Fibroblast of skin of scalp (primary cell): ENCODE measurements around the gene RNGTT.

Experiments used
- DNase-seq: peaks from one replicate; pipeline ENCODE4 v3.0.0-alpha.2; 2013

RNGTT gene

DNA sequence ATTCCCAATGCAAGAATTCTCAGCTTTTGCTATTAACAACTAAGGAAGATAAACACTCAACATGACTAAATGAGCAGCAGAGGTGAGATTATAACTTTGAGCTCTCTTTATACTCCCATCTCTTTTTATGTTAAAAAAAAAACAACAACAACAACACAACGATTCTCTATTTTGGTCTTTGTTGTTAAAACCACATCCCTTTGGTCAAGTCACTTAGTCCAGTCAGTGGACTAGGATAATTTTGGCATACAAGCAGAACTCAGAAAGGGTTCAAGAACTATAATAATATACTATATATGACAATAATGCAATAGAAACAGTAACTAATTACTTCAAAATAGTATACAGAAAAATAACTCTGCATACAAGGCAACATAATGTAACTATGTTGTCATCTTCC, 312.4 kb downstream of the RNGTT start:
- no peak for DNase-seq

DNA sequence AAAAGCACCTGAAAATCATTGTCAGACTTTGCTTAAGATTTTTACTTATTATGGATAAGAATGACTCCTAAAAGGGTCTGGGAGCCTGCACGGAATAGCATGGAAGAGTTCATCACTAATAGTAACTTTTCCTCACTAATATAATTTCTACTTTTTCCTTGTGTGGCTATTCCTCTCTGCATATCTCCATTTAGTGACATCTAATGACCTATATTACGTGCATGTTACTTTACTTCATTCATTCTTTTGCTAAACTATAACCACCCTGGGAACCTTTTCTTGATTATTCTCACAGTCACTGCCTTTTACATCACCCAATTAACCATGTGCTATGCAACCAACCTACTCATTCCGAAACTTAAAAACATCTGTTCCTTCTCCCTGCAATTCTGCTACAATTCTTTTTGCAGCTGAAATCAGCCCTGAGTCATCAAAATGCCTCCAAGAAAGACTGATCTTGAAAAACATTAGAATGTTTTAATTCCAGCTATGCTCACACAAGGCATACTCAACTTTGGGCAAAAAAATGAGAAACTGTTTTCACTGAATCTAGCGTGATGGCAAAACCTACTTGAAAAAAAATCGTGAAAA, 313.3 kb downstream of the RNGTT start:
- peak; percentile 87 for DNase-seq

DNA sequence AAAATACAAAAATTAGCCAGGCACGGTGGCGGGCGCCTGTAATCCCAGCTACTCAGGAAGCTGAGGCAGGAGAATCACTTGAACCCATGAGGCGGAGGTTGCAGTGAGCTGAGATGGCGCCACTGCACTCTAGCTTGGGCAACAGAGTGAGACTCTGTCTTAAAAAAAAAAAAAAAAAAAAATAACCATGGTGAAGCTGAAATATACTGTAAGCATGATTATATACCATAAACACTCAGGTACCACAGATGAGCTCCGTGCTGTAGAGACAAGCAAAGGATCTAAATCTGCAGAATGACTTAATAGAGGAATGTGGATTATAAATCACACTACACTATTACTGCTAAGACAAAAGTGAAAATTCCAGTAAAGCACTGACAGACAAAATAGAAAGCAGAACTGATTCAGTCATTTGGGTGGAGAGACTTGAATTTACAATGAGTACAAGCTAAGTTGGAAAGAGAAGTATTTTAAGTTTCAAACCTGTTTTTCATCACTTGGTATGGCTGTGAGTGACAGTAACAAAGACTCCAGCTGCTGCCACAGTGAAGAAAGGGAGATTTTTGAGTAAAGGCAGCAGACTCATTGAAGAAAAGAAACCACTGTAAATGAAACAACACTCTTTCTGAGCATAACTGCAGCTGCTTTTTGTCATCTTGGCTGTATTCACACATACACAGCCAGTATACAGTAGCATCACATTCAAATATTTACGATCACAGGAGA, 322.1 kb downstream of the RNGTT start:
- DNase-seq: peak; percentile 12

DNA sequence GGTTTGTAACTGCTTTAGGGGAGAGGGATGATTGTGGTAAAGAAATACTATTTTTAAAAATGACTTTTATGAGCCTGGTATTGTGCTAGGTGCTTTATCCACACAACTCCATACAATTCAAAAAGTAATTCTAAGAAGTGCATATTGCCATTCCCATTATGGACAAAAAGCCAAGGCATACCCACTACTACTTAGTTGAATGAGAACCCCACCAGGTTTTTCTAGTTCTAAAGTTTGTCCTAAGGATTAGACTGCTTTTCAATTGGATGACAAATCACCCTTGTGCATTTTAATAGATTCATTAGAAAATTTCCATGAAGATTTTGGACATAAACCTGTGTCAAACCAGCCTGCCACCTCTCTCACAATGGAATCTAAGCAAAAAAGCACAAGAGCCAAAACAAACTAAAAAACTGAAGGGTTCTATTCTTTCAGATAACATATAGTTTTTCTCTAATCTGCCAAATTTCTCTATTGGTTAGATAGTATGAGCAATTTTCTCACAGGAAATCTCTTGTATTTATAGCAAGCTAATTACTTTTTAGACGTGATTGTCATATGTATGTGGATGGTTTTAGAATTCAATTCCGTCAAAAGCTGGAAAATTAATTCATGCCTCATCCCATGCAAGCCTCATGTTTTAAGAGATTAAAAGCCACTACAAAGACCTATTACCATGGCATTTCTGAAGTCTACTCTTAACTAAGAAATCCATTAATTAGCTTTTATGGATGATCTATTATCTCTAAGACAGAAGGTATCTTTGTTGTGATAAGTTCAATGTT, 325.5 kb downstream of the RNGTT start:
- DNase-seq: no peak

DNA sequence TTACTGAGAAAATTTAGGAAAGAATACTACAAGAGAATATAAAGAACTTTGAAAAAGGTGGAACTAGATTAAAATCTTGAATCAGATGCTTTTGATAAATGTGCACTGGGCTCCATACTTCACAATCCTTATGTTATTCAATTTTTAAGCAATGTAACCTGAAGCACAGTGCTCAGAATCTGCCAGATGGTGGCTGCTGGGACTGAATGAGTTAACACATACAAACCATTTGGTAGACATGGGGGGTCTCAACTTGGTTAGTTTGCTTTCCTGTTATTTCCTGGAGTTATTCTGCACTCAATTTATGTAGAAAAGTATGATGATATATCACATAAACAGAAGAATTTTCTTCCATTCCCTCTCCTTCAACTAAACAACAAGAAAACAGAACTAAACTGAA, 326.5 kb downstream of the RNGTT start:
- no peak for DNase-seq

DNA sequence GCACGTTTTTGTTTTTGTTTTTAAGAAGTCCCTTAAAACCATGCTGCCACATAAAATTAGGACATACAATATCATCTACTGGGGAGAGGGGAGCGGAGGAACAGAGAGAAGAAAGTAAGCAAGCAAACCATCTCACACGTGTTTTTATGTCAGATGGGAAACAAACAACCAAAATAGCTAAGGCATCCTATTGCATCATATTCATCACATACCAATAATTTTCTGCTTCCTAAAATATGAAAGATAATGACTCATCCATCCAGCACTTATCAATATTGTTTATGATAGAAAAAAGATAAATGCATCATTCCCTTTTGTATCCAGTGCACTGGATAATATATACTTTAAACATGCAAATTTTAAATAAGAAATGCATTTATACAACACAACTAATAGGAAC, 329.6 kb downstream of the RNGTT start:
- no peak for DNase-seq

DNA sequence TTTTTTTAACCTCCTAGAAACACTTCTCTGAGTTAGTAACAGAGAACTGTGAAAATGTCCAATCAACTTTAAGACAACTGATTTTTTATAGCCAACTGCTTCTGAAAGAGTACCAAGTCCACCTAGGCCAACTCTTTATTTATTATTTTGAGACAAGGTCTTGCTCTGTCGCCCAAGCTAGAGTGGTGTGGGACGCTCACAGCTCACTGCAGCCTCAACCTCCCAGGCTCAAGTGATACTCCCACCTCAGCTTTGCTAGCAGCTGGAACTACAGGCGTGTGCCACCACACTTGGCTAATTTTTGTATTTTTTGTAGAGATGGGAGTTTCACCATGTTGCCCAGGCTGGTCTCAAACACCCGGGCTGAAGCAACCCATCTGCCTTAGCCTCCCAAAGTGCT, 331.6 kb downstream of the RNGTT start:
- DNase-seq: no peak

DNA sequence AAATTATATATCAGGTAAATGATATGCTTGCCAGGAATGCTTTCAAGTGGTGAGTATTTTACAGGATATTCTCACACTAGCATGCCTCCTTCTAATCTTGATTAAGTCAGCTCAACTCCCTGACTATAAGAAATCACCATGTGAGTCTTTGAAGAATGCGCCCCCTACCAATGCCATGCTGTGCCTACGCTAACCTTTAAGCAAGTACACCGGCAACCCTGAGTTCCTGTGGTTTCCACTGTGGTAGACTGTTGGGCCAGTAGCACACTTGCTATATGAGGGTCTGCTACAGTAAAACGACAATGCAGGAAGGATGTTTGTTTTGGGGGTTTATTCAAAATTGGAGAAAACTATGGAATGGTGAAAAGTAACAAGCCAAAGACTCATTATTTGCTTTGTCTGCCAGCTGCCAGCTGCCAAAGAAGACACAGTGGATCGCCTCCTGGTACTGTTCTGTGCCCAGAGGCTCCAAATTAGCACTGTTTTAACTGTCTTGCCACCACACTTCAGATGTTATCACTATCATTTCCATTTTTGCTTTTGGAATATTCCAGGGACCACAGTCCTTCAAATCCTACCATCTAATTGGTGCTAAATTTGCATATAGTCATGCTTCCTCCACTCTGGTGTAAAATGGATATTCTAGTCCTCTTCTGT, 333.5 kb downstream of the RNGTT start:
- DNase-seq: peak; percentile 6

DNA sequence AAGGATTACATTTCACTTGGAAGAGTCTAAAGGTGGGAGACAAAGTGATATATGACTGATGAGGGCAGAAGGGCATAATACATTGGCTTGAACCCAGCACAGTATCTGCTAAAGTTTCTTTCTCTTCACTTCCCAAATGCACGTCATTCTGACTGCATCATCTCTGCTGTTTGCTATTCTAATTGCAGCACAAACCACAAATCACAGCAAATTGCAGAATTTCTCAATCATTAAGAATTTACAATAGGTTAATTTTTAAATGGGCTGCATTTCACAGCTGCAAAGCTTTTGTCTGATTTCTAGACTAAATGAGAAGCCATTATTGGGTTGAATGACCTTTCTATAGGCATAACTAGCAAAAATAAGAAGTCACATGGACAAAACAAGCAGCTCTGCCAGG, 337.0 kb downstream of the RNGTT start:
- DNase-seq: no peak

DNA sequence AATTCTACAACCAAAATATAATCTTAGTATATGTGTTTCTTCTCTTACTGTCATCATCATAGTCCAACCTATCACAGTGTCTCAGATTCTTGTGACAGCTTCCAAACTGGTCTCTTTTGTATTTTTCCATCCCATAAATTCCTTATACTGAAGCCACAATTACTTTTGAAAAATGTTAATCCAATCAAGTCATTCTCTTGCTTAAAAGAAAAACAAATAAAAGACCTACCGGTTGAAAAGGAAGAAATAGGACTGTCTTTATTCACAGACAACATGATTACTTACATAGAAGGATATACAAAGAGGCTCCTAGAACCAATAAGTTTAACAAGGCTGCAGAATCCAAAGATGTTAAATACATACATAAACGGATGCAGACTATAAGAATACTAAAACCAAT, 339.9 kb downstream of the RNGTT start:
- no peak for DNase-seq

DNA sequence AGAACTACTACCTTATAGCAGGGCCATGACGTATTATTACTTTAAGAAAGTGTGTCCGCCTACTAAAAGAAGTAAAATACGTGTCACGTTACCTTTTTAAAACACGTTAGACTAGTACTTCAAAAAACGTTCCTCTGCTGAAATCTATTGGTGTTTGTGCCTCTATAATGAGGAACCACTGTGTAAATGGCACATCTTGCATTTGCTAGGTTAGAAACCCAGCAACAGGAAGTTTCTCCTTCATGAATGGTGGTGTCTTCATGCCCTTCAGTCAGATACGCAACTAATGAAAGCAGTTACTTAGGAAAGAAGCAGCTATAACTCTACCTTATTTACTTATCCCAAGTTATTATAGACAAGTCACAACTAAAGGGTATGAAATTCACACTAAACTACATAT, 343.5 kb downstream of the RNGTT start:
- no peak for DNase-seq

DNA sequence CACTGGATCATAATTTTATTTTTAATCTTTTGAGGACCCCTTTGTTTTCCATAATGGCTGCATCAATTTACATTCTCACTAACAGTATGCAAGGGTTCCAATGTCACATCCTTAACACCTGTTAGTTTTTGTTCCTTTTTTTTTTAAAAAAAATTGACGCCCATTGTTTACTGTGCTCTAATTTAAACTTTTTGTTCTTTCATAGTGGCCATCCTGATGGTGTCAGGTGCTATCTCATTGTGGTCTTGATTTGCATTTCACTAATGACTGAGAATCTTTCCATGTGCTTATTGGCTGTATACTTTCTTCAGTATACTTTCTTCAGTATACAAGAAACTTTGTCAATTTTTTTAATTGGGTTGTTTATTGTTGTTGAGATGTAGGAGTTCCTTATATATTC, 347.0 kb downstream of the RNGTT start:
- no peak for DNase-seq

DNA sequence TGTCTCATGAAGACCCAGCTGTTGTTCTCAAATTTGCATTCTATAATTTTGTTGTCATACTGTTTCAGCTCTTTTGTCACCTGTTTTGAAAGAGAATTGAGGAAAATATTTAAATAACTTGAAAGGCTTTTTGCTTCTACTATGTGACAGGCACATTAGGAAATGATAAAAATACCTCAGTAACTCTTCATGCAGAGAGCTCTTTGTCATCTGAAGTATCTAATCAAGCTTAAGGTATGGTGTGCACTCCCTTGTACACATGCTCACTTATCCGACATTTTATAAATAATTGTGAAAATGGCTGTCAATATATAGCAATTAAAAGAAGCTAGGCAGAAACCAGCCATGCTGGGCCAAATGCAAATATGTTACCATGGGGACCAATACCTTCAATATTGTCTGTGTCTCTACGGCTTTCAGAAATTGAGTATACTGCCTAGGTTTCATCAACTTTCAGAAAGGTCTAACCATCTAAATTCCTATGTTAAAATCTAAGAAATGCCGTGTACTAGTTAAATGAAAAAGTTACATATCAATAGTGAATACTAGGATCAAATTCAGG, 349.0 kb downstream of the RNGTT start:
- no peak for DNase-seq

DNA sequence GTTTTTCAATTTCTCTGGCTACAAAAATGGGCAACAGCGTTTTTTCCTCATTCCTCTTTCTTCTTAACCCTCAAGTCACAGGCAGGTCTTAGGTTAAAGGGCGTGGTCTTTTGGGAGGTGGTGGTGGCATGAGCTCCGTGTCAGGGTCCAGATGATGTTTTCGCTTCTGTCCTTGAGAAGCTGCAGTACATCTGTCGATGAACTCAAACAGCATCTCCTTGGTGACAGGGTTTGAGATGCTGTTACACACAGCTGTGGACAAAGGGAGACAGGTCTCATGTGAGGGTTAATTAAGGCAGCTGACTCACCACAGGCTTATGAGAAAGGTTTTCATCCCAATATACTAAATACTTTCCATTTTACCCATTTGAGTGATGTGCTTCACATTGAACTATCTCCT, 350.8 kb downstream of the RNGTT start:
- no peak for DNase-seq

DNA sequence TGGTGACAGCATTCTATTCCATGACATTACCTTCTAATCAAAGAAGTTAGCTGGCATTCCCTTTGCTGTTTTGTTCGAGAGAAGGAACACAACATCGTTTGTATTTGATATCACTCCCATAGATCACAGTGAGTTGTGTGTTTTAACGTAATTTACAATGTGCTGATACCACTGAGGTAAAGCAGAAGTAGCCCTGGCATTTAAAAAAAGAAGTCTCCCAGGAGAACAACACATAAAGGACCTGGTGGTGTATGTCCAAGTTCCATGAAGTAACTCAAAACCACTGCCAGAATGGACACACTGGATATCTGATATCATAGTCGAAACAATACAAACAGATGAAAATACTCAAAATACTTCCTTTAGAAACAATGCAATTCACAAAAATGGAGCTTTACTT, 351.7 kb downstream of the RNGTT start:
- DNase-seq: no peak

DNA sequence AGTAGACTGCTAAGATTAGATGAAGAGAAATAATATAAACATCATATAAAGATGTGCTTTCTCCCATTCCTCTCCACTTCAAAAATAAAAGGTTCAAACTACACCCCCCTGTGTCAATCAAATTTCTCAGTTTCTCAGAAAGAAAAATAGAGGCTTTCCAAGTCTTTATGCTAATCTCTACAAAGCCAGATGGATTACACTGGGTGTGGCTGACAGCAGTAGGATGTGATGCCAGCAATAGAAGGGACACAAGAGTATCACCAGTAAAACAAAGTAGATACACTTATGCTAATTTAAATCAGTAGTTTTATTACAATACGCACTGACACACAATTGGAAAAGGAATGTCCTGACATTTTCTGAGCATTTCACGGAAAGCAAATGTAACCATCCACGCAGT, 353.4 kb downstream of the RNGTT start:
- DNase-seq: no peak

DNA sequence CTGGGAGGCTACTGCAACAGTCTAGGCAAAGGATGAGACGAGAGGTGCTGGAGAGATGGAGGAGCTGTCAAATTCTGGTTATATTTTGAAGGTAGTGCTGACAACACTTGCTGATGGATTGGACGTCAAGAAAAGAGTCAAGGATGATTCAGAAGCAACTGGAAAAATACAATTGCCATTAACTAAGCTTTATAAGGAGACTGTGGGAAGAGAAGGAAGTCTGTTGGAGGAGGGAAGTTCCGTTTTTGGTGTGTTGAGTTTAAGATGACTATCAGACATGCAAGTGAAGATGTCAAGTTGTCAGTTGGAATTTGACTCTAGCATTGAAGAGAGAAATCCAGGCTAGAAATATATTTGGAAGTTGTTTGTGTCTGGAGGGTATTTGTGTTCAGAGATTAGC, 358.1 kb downstream of the RNGTT start:
- no peak for DNase-seq

DNA sequence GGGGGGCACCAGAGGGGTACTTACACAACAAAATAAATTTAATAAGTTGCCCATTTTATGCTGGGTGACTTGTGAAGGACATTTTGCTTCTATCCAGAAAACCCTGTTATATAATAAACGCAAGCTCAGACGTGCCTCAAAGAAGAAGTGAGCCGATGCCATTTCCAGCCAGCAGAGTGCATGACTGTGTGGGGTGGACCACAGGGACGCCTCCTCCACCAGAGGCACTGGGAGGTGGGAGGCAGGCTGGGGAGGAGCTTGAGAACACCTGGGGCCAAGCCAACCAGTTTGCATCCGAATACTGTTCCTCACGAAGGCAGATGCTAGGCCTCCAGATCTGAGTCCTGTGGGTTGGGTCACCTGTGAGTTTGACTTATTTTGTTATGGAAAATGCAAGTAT, 363.8 kb downstream of the RNGTT start:
- no peak for DNase-seq

DNA sequence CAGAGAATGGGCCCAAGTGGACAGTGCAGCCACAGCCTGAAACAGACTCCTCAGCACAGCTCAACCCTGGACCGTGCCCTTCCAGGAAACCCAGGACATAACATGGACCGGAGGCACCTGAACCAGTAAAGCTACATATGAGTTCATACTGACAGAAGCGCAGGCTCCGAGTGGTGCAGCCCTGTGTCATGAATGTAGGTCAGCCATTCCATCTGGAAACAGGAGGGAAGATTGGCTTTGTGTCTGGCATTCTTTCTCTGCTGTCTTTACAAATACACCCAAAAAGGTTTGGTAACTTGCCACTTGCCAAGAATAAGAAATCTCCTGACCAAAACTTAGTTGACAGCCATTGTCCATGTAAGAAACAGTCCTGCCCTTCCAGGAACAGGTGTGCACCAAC, 366.6 kb downstream of the RNGTT start:
- DNase-seq: no peak

DNA sequence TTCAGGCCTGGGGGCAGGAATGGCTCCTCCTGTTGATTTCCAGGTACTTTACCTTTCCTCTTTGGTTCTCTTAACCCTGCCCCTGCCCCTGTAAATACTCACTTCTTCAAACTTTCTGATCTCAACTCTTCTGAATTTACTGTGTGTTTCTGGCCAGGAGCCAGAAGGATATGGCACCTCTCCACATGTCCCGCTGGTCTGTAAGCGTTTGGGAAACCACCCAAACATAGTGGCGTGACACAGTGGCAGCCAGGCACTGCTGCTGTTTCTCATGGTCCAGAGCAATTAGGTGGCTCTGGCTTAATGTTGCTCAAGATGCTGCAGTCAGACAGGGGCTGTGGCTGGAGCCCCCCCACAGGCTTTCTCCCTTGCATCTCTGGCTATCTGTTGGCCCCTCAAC, 374.5 kb downstream of the RNGTT start:
- DNase-seq: no peak

DNA sequence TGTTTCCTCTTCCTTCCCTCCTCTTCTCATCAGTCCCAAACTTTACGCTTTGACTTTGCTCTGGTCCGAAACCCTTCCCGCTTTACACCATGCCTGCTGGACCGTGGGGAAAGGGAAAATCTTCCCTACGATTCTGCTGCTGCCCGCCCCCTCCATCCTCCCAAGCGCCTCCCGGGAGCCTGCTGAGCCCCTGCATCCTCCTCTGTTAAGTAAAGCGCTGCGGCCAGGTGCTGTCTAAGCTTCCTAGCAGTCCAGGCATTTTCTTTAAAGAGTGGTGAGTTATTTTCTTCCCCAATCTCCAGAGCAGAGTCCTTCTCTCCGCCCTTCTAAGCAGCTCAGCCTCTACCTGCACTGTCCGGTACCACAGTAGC, 376.3 kb downstream of the RNGTT start:
- DNase-seq: no peak

DNA sequence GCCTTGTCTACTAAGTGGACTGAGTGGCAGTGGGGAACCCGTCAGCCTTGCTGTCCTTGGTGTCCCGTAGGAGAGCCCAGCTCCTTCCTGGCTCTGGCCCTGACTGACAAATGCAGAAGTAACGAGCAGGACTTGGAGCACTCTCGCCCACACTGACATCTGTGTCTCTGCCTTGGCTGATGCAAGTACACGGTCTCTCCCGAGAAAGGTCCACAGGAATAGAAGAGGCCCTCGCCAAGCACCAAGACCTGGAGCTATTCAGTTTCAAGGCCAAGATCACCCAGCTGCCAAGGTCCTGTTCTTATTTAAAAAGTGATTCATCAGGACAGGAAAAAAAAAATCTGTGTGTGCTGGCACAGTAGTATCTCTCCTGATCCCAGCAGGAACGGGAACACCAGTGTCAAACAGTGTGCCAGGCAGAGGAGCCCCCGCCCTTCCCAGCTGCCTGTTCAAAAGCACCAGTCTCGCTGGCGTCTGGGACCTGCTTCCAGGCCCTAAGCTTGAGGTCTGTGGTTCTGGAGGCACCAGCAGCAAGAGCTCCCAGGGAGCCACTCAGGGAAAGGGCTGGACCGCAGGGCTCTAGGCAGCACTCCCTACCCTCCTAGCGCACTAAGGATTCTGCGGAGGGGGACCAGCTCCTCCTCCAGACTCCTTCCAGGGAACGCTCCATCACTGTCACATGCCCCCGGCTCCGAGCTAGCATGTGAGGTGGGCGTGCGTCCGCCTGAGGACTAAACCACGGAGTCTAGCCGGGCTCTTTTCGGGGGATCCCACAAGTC, 376.9 kb downstream of the RNGTT start:
- no peak for DNase-seq
